Measurements from ENCODE around the gene JAG1.
"Not testable (repeated sequence)": the region's sequence is repeated elsewhere in the genome, so short reads cannot be mapped to it uniquely, and the experiment has no call there.

The JAG1 gene

DNA sequence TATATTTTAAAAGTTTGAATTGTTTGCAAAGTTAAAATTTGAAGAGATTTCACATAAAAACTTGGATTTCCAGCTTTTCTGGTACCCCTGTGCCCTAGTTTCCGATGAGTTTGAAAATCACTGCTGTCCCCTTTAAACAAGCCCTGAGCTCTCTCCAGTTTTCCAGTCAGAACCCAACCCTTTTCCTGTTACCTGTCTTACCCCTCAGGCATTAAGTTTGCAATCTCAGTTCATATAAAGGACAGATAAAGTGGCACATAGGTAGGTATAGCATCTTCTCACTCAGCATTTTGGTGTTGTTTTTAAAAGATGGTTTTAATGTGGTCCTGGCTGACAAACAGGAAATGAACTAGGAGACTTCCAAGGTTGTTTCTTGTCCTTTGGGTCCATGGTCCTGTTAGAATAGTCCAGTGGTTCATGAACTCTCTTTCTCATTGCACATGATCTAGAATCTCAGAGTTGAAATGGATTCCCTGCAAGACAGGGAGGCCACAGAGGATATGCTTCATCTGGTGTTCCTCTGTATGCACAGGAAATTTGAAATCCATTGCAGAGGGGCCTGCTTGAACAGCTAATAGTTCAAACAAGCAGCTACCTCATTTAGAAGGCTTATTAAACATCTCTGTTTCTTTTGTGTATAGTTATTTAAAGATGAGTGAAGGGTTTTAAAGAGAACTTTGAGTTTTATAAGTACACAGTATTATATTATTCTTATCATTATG lies 82.7 kb downstream of the JAG1 start:
- TF ChIP-seq, protein P1, sequence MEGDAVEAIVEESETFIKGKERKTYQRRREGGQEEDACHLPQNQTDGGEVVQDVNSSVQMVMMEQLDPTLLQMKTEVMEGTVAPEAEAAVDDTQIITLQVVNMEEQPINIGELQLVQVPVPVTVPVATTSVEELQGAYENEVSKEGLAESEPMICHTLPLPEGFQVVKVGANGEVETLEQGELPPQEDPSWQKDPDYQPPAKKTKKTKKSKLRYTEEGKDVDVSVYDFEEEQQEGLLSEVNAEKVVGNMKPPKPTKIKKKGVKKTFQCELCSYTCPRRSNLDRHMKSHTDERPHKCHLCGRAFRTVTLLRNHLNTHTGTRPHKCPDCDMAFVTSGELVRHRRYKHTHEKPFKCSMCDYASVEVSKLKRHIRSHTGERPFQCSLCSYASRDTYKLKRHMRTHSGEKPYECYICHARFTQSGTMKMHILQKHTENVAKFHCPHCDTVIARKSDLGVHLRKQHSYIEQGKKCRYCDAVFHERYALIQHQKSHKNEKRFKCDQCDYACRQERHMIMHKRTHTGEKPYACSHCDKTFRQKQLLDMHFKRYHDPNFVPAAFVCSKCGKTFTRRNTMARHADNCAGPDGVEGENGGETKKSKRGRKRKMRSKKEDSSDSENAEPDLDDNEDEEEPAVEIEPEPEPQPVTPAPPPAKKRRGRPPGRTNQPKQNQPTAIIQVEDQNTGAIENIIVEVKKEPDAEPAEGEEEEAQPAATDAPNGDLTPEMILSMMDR (IDR thresholded peaks at IDR 0.05; ENCODE audit: low read depth, low read length, missing control alignments): no peak
- DNase-seq (ENCODE audit: extremely low read depth, low read depth): no peak
- no peak overlapping the region for H3K4me3 ChIP-seq (replicated peaks; ENCODE audit: low read depth, low read length)

DNA sequence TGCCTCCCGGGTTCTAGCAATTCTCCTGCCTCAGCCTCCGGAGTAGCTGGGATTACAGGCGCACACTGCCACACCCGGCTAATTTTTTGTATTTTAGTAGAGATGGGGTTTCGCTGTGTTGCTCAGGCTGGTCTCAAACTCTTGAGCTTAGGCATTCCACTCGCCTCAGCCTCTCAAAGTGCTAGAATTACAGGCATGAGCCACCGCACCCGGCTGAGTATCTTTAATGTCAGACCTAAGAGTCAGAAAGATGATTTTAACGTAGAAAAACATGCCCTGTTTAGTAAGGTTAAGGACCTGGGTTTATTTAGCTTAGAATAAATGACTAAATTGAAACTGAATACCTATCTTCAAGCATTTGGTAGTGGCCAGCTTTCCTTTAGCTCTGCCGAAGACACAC lies 83.4 kb downstream of the JAG1 start:
- not testable (repeated sequence) for H3K4me3 ChIP-seq (replicated peaks; ENCODE audit: low read depth, low read length); DNase-seq (ENCODE audit: extremely low read depth, low read depth)
